ENCODE measurements around the gene POFUT2. TPM values are rescaled to one million over a fixed set of nuclear protein-coding genes. Genes with fewer than 3 reads are reported as not detected.

Gene POFUT2
- total and polyA plus RNA-seq, 12 donors, result 12.7 to 20.6 (median 16.9) TPM

DNA sequence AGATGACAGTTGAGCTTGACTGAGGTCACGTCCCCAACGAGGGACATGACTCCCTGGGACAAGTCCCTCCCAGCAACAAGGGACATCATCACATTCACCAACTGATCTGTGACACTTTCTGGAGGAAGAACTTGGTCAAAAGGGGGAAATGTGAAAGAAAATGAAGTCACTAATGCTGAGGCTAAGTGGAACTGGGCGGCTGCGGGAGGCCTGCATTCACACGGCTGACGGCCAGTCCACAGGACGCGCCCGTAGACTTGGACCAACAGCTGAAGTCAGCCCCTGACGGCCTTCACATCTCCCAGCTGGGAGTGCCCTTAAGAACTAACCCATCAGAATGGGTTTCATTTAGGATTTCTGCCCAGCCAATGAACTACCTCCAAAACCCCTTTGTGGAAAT, 26.6 kb downstream of the POFUT2 start:
- peaks cover 0 to 20% (median 16%) of the 10 kb centered on the region in 7 donors for H3K27me3 ChIP-seq
- no peak for ATAC-seq
- no peak for DNase-seq
- WGBS, 2 donors, result 91 to 93% methylated on average over 10 of the region's 10 CpGs
- H3K27ac ChIP-seq, result no peak overlapping the region
- intact Hi-C loops (cut with DNase I), result no loop called here
- no peaks in the 10 kb centered on the region for H3K9me3 ChIP-seq
- H3K4me3 ChIP-seq, result no peak overlapping the region
- H3K4me1 ChIP-seq, result peaks cover 0 to 14% (median 7%) of the 10 kb centered on the region in 9 donors
- TF ChIP-seq, protein P1, sequence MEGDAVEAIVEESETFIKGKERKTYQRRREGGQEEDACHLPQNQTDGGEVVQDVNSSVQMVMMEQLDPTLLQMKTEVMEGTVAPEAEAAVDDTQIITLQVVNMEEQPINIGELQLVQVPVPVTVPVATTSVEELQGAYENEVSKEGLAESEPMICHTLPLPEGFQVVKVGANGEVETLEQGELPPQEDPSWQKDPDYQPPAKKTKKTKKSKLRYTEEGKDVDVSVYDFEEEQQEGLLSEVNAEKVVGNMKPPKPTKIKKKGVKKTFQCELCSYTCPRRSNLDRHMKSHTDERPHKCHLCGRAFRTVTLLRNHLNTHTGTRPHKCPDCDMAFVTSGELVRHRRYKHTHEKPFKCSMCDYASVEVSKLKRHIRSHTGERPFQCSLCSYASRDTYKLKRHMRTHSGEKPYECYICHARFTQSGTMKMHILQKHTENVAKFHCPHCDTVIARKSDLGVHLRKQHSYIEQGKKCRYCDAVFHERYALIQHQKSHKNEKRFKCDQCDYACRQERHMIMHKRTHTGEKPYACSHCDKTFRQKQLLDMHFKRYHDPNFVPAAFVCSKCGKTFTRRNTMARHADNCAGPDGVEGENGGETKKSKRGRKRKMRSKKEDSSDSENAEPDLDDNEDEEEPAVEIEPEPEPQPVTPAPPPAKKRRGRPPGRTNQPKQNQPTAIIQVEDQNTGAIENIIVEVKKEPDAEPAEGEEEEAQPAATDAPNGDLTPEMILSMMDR (IDR thresholded peaks at IDR 0.05), result no peak
- peaks cover 0 to 44% (median 24%) of the 10 kb centered on the region in 9 donors for H3K36me3 ChIP-seq

- DNase-seq, result no peak
- Histone ChIP-seq H3K27me3 (peaks cover 0 to 25% (median 20%) of the 10 kb centered on the region in 7 donors), H3K4me1 (peaks cover 0 to 14% (median 7%) of the 10 kb centered on the region in 9 donors), H3K36me3 (peaks cover 0 to 36% (median 18%) of the 10 kb centered on the region in 9 donors), H3K9me3 (no peaks in the 10 kb centered on the region), H3K27ac (no peak overlapping the region), H3K4me3 (no peak overlapping the region)
- TF ChIP-seq, protein P1 (IDR thresholded peaks at IDR 0.05), result no peak
- ATAC-seq, result no peak
- intact Hi-C loops (cut with DNase I), result no loop called here
- 85 to 89% methylated on average over 5 of the region's 5 CpGs for WGBS, 2 donors
These were observed 27.4 kb downstream of the POFUT2 start for GRCh38 chr21:45260191-45260825.

- Histone ChIP-seq H3K36me3 (peaks cover 0 to 26% (median 9%) of the 10 kb centered on the region in 9 donors), H3K9me3 (no peaks in the 10 kb centered on the region), H3K27ac (no peak overlapping the region), H3K4me1 (peaks cover 0 to 14% (median 7%) of the 10 kb centered on the region in 9 donors), H3K27me3 (peaks cover 0 to 32% (median 26%) of the 10 kb centered on the region in 7 donors), H3K4me3 (no peak overlapping the region)
- TF ChIP-seq, protein P1 (IDR thresholded peaks at IDR 0.05), result no peak
- WGBS, 2 donors, result 57% methylated on average over 17 of the region's 17 CpGs
- intact Hi-C loops (cut with DNase I), result loop anchor here in 1 of 10 donors (5.0 kb wide), 1 partner anchor 447 kb away; no protein-coding TSS in a partner anchor
- ATAC-seq (no peak), DNase-seq (no peak)
These were observed 28.4 kb downstream of the POFUT2 start for GRCh38 chr21:45259206-45259840.

DNA sequence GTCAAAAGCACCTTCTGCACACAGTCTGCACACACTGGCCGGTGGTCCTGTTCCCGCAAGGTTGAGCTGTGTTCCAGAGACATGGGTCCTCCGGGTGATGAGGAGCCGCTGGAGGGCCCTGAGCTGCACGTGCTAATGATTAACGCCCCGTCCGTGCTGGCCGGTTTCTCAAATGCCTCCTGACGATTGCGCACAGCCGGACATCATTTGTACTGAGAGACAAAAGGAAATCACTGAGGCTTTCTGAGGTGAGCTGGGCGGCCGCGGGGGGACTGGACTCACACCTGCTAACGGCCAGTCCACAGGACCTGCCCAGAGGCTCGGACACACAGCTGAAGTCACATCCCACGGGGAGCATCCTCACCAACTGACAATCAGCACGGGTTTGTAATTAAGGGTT, 29.2 kb downstream of the POFUT2 start:
- no peak overlapping the region for H3K4me3 ChIP-seq
- no peaks in the 10 kb centered on the region for H3K9me3 ChIP-seq
- 83 to 90% methylated on average over 19 of the region's 19 CpGs for WGBS, 2 donors
- peaks cover 0 to 37% (median 30%) of the 10 kb centered on the region in 7 donors for H3K27me3 ChIP-seq
- intact Hi-C loops (cut with DNase I), result loop anchor here in 1 of 10 donors (5.0 kb wide), 1 partner anchor 446 kb away; no protein-coding TSS in a partner anchor
- H3K36me3 ChIP-seq, result peaks cover 0 to 18% (median 1%) of the 10 kb centered on the region in 9 donors
- H3K4me1 ChIP-seq, result peaks cover 0 to 14% (median 7%) of the 10 kb centered on the region in 9 donors
- no peak overlapping the region for H3K27ac ChIP-seq
- TF ChIP-seq, protein P1 (IDR thresholded peaks at IDR 0.05), result no peak
- DNase-seq, result no peak
- ATAC-seq, result no peak
